ENCODE results near the gene RXRA. TPM values are rescaled to one million over a fixed set of nuclear protein-coding genes. Genes with fewer than 3 reads are reported as not detected.

RXRA gene
- total RNA-seq, 1 donor from 2014 or later = 66.9 TPM

GRCh38 chr9:134442085-134442474 lies 115.8 kb downstream of the RXRA start:
- TF ChIP-seq, protein P1, sequence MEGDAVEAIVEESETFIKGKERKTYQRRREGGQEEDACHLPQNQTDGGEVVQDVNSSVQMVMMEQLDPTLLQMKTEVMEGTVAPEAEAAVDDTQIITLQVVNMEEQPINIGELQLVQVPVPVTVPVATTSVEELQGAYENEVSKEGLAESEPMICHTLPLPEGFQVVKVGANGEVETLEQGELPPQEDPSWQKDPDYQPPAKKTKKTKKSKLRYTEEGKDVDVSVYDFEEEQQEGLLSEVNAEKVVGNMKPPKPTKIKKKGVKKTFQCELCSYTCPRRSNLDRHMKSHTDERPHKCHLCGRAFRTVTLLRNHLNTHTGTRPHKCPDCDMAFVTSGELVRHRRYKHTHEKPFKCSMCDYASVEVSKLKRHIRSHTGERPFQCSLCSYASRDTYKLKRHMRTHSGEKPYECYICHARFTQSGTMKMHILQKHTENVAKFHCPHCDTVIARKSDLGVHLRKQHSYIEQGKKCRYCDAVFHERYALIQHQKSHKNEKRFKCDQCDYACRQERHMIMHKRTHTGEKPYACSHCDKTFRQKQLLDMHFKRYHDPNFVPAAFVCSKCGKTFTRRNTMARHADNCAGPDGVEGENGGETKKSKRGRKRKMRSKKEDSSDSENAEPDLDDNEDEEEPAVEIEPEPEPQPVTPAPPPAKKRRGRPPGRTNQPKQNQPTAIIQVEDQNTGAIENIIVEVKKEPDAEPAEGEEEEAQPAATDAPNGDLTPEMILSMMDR (conservative IDR thresholded peaks at IDR 0.05) = no peak
- Mint-ChIP-seq H3K9me3 (peaks cover 5% of the 10 kb centered on the region), H3K27ac (no peak overlapping the region), H3K4me3 (no peak overlapping the region), H3K27me3 (no peaks in the 10 kb centered on the region), H3K36me3 (no peaks in the 10 kb centered on the region), H3K4me1 (ENCODE audit: unreplicated experiment) (peaks cover 27% of the 10 kb centered on the region)
- no peak for DNase-seq (ENCODE audit: extremely low spot score, unreplicated experiment)

DNA sequence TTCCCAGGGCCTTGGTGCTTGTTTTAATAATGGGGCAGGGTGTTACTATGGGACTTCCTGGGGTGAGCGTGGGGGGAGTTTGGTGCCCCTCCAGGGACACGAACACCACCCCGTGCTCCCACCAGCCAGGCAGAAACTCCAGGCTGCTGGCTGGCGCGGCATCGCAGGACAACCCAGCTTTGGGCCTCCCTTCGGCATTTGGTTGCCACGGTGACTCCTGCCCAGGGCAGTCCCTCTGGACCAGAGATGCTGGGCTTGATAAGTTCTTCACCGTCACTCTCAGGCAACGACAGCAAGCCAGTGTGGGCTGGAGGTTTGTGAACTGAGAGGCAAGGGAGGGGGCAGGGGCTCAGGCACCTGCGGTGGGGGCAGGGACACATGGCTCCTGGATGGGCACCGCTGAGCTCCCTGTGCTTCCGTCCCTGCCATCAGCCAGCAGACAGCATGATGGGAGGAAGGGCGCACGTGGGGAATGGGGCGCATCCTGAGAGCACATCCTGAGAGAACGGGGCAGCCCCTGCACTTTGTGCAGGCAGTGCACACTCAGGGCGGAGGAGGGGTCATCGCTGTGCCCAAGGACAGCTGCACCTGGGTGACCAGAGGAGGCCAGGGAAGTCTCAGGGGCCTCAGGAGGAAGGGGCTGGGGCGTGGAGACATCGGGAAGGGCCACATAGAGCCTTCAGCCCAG lies 116.4 kb downstream of the RXRA start:
- Mint-ChIP-seq H3K27ac (peak overlapping the region; percentile 16), H3K4me1 (ENCODE audit: unreplicated experiment) (peaks cover 25% of the 10 kb centered on the region), H3K36me3 (no peaks in the 10 kb centered on the region), H3K27me3 (no peaks in the 10 kb centered on the region), H3K9me3 (peaks cover 5% of the 10 kb centered on the region), H3K4me3 (no peak overlapping the region)
- DNase-seq (ENCODE audit: extremely low spot score, unreplicated experiment) = no peak
- TF ChIP-seq, protein P1 (conservative IDR thresholded peaks at IDR 0.05) = no peak

DNA sequence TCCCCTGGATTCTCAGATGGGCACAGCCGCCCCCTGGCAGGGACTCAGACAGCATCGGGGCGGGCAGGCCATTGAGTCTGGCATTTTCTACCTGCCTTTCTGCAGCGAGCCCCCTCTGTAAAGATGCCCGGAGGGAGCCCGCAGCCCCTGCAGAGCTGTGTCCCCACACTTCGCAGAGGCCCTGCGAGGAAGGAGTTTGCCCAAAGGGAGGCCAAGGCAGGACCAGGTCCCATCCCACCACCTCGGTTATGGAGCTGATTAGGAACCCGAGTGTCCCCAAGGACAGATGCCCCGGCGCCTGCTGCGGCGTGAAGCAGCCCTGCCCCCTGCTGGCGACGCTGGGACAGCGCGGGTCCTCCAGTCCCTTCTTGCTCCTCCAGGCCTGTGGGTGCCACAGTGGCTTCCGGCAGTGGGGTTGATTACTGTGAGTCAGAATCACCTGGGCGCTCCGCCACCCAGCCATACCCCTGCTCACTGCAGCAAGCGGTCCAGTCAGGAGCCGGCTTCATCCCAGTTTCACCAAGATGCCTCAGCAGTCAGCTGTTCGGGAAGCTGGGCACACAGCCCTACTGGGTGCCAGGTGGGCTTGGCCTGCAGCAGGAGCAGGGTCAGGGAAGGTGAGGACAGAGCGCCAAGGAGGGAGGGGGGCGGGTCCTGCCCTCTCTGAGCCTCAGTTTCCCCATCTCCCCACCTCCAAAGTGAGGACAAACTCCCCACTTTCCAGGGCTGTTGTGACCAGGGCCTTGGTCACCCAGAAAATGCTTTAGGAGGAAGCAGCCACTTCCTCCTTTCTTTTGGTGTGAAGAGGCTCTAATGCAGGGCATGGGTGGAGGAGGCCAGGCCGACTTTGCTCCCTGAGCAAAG lies 117.2 kb downstream of the RXRA start:
- Mint-ChIP-seq H3K9me3 (peaks cover 5% of the 10 kb centered on the region), H3K36me3 (no peaks in the 10 kb centered on the region), H3K27me3 (no peaks in the 10 kb centered on the region), H3K4me1 (ENCODE audit: unreplicated experiment) (peaks cover 25% of the 10 kb centered on the region), H3K4me3 (no peak overlapping the region), H3K27ac (peak overlapping the region; percentile 73)
- DNase-seq (ENCODE audit: extremely low spot score, unreplicated experiment) = peak; percentile 83
- TF ChIP-seq, protein P1 (conservative IDR thresholded peaks at IDR 0.05) = peak; percentile 98

DNA sequence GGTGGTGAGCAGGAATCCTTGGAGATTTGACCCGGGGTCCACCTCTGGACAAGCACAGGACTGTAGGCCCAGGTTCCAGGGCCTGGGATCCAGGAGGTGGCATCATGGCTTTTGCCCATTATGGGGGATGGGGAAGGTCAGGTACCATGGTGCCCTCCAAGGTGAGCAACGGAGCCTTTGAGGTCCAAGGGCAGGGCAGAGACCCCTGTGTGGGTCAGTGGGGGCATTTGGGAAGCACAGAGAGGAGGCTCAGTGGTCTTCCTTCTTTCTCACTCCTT lies 117.7 kb downstream of the RXRA start:
- TF ChIP-seq, protein P1 (conservative IDR thresholded peaks at IDR 0.05) = no peak
- Mint-ChIP-seq H3K4me1 (ENCODE audit: unreplicated experiment) (peaks cover 25% of the 10 kb centered on the region), H3K27me3 (no peaks in the 10 kb centered on the region), H3K9me3 (peaks cover 5% of the 10 kb centered on the region), H3K27ac (no peak overlapping the region), H3K4me3 (no peak overlapping the region), H3K36me3 (no peaks in the 10 kb centered on the region)
- DNase-seq (ENCODE audit: extremely low spot score, unreplicated experiment) = no peak

GRCh38 chr9:134445000-134445399 lies 118.7 kb downstream of the RXRA start:
- H3K4me3 Mint-ChIP-seq = no peak overlapping the region
- peaks cover 19% of the 10 kb centered on the region for H3K4me1 Mint-ChIP-seq (ENCODE audit: unreplicated experiment)
- TF ChIP-seq, protein P1 (conservative IDR thresholded peaks at IDR 0.05) = no peak
- no peak for DNase-seq (ENCODE audit: extremely low spot score, unreplicated experiment)
- H3K36me3 Mint-ChIP-seq = peaks cover 3% of the 10 kb centered on the region
- peaks cover 8% of the 10 kb centered on the region for H3K9me3 Mint-ChIP-seq
- H3K27ac Mint-ChIP-seq = peak overlapping the region; percentile 66
- peaks cover 4% of the 10 kb centered on the region for H3K27me3 Mint-ChIP-seq

Data from type B pancreatic cell (in vitro differentiated cells).